ENCODE measurements around the gene C20orf144.

DNA sequence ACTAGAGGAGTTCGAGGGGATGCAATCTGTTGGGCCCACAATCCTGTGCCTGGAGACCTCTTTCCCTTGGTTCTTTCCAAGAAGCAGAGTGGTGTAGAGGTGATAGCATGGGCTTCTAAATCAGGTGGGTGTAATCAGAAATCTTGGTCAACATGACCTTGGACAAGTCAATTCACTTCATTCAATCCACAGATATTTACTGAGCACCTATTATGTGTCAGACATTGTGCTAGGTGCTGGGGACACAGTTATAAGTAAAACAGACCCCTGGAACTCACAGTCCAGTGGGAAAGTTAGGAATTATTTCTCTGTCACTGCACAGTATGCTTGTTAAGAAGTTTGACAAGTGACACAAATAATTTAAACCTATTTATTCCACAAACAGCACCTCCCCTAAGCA lies 27.4 kb downstream of the C20orf144 start:
- TF ChIP-seq, protein P1, sequence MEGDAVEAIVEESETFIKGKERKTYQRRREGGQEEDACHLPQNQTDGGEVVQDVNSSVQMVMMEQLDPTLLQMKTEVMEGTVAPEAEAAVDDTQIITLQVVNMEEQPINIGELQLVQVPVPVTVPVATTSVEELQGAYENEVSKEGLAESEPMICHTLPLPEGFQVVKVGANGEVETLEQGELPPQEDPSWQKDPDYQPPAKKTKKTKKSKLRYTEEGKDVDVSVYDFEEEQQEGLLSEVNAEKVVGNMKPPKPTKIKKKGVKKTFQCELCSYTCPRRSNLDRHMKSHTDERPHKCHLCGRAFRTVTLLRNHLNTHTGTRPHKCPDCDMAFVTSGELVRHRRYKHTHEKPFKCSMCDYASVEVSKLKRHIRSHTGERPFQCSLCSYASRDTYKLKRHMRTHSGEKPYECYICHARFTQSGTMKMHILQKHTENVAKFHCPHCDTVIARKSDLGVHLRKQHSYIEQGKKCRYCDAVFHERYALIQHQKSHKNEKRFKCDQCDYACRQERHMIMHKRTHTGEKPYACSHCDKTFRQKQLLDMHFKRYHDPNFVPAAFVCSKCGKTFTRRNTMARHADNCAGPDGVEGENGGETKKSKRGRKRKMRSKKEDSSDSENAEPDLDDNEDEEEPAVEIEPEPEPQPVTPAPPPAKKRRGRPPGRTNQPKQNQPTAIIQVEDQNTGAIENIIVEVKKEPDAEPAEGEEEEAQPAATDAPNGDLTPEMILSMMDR (IDR thresholded peaks at IDR 0.05): no peak
- TF ChIP-seq EP300 (IDR thresholded peaks at IDR 0.05) (no peak), POLR2AphosphoS5 (IDR thresholded peaks at IDR 0.05) (no peak), POLR2A (IDR thresholded peaks at IDR 0.05) (no peak)
